ENCODE data around the gene PCAT6.

DNA sequence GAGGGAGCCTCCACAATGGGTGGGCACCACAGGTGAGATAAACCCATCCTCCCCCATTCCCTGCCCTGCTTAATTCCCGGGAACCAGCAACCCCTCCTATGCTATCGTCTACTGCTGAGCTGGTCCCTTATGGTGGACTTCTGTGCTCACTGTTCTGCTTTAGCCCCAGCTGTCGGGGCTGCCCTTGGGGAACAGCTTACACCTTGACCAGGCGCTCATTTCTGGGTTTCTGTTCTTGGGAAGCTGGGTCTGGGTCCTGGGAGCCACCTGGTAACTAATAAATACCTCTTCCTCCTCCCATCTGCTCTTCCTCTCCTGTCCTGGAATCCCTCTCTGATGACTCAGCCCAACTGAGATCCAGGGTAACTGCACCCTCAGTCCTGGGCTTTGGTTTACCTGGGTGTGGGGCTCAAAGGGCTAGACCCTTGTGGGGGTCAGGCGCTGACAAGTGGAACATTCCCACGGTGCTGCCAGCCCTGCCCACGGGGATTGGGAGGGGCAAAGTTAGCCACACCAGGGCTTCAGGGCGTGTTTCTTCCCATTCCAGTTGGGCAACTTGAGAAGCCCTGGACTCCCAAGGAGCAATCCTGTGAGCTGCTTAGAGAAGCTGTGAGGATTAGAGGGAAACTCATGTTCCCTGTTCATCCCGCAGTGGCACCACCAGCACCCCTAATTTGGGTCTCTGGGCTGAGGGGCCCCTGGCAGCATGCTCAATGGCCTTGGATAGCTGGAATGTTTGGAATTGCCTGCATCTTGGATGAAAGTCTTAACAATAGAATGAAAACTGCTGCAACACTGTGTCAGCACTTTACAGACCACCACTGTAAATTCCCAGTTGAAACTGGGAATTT, 1.6 kb downstream of the PCAT6 start:
- TF ChIP-seq, protein P1, sequence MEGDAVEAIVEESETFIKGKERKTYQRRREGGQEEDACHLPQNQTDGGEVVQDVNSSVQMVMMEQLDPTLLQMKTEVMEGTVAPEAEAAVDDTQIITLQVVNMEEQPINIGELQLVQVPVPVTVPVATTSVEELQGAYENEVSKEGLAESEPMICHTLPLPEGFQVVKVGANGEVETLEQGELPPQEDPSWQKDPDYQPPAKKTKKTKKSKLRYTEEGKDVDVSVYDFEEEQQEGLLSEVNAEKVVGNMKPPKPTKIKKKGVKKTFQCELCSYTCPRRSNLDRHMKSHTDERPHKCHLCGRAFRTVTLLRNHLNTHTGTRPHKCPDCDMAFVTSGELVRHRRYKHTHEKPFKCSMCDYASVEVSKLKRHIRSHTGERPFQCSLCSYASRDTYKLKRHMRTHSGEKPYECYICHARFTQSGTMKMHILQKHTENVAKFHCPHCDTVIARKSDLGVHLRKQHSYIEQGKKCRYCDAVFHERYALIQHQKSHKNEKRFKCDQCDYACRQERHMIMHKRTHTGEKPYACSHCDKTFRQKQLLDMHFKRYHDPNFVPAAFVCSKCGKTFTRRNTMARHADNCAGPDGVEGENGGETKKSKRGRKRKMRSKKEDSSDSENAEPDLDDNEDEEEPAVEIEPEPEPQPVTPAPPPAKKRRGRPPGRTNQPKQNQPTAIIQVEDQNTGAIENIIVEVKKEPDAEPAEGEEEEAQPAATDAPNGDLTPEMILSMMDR (conservative IDR thresholded peaks at IDR 0.05; ENCODE audit: low read depth, low read length): no peak
- no peak for TF ChIP-seq EZH2 (IDR thresholded peaks at IDR 0.05; ENCODE audit: borderline replicate concordance, low read depth, low read length, poor library complexity, severe bottlenecking)

All from A673 (cell line).